ENCODE results near the gene FBXO46. TPM values are rescaled to one million over a fixed set of nuclear protein-coding genes. Genes with fewer than 3 reads are reported as not detected.

FBXO46 gene
- total RNA-seq, 4 donors from 2014 or later, result 8.3 to 25.2 (median 19.7) TPM

- peak overlapping the region in 1 of 4 donors; percentile 49 for H3K27ac ChIP-seq
- H3K4me1 ChIP-seq, result peaks cover 0 to 36% (median 7%) of the 10 kb centered on the region in 4 donors
- DNase-seq, result no peak
These were observed 34.4 kb upstream of the FBXO46 start for GRCh38 chr19:45764945-45765701.

GRCh38 chr19:45764475-45764874 is 33.8 kb upstream of the FBXO46 start:
- H3K4me1 ChIP-seq, result peaks cover 0 to 36% (median 7%) of the 10 kb centered on the region in 4 donors
- no peak overlapping the region for H3K4me3 ChIP-seq
- H3K9me3 ChIP-seq, result no peaks in the 10 kb centered on the region
- peak overlapping the region in 1 of 4 donors; percentile 49 for H3K27ac ChIP-seq
- DNase-seq, result no peak
- TF ChIP-seq CTCF (IDR thresholded peaks at IDR 0.05) (no peak), POLR2A (IDR thresholded peaks at IDR 0.05) (no peak)
- H3K27me3 ChIP-seq, result no peaks in the 10 kb centered on the region
- H3K36me3 ChIP-seq, result no peaks in the 10 kb centered on the region

More at GRCh38 chr19:45764945-45765701, 34.4 kb upstream of the FBXO46 start:
- no peaks in the 10 kb centered on the region for H3K9me3 ChIP-seq
- H3K27me3 ChIP-seq, result no peaks in the 10 kb centered on the region
- TF ChIP-seq POLR2A (IDR thresholded peaks at IDR 0.05) (no peak), CTCF (IDR thresholded peaks at IDR 0.05) (no peak)
- H3K36me3 ChIP-seq, result no peaks in the 10 kb centered on the region
- H3K4me3 ChIP-seq, result no peak overlapping the region

- TF ChIP-seq POLR2A (IDR thresholded peaks at IDR 0.05) (no peak), CTCF (IDR thresholded peaks at IDR 0.05) (no peak)
- Histone ChIP-seq H3K9me3 (no peaks in the 10 kb centered on the region), H3K4me1 (peaks cover 0 to 36% (median 7%) of the 10 kb centered on the region in 4 donors), H3K36me3 (no peaks in the 10 kb centered on the region), H3K4me3 (no peak overlapping the region), H3K27me3 (no peaks in the 10 kb centered on the region), H3K27ac (no peak overlapping the region)
- DNase-seq, result no peak
These were observed 33.1 kb upstream of the FBXO46 start for GRCh38 chr19:45763691-45764294.

- Histone ChIP-seq H3K4me3 (no peak overlapping the region), H3K27me3 (no peaks in the 10 kb centered on the region), H3K4me1 (peaks cover 0 to 36% (median 5%) of the 10 kb centered on the region in 4 donors), H3K9me3 (no peaks in the 10 kb centered on the region), H3K36me3 (no peaks in the 10 kb centered on the region), H3K27ac (no peak overlapping the region)
- TF ChIP-seq POLR2A (IDR thresholded peaks at IDR 0.05), result no peak
- TF ChIP-seq CTCF (IDR thresholded peaks at IDR 0.05), result no peak
- DNase-seq, result no peak
These were observed 32.4 kb upstream of the FBXO46 start for GRCh38 chr19:45762870-45763631.

GRCh38 chr19:45761714-45762113 is 31.0 kb upstream of the FBXO46 start:
- Histone ChIP-seq H3K36me3 (no peaks in the 10 kb centered on the region), H3K27me3 (no peaks in the 10 kb centered on the region), H3K27ac (no peak overlapping the region), H3K9me3 (no peaks in the 10 kb centered on the region), H3K4me1 (peaks cover 0 to 32% (median 0%) of the 10 kb centered on the region in 4 donors), H3K4me3 (no peak overlapping the region)
- no peak for TF ChIP-seq CTCF (IDR thresholded peaks at IDR 0.05)
- TF ChIP-seq POLR2A (IDR thresholded peaks at IDR 0.05), result no peak
- no peak for DNase-seq

Data from Peyer's patch (tissue), 4 donors.